GM12864 (cell line): ENCODE results near the gene TTLL12.

Experiments
- DNase-seq: peaks from one replicate; pipeline ENCODE4 v3.0.0-alpha.2; 2011; ENCODE audit warnings: low read depth
- H3K4me3 ChIP-seq: 2 replicates; pipeline ENCODE4 v1.5.1; 2011; ENCODE audit warnings: mild to moderate bottlenecking, low read depth, low read length, control low read depth
- TF ChIP-seq, protein P1 (sequence below): IDR thresholded peaks from 2 replicates; pipeline ENCODE4 v1.5.1; 2011; ENCODE audit warnings: low read depth, mild to moderate bottlenecking, moderate library complexity, low read length, control low read depth, inconsistent platforms; ENCODE audit errors: missing control alignments

Gene TTLL12

GRCh38 chr22:43203471-43203981, 16.6 kb upstream of the TTLL12 start:
- no peak overlapping the region for H3K4me3 ChIP-seq
- TF ChIP-seq, protein P1, sequence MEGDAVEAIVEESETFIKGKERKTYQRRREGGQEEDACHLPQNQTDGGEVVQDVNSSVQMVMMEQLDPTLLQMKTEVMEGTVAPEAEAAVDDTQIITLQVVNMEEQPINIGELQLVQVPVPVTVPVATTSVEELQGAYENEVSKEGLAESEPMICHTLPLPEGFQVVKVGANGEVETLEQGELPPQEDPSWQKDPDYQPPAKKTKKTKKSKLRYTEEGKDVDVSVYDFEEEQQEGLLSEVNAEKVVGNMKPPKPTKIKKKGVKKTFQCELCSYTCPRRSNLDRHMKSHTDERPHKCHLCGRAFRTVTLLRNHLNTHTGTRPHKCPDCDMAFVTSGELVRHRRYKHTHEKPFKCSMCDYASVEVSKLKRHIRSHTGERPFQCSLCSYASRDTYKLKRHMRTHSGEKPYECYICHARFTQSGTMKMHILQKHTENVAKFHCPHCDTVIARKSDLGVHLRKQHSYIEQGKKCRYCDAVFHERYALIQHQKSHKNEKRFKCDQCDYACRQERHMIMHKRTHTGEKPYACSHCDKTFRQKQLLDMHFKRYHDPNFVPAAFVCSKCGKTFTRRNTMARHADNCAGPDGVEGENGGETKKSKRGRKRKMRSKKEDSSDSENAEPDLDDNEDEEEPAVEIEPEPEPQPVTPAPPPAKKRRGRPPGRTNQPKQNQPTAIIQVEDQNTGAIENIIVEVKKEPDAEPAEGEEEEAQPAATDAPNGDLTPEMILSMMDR = no peak
- no peak for DNase-seq

GRCh38 chr22:43202756-43203410, 15.9 kb upstream of the TTLL12 start:
- no peak overlapping the region for H3K4me3 ChIP-seq
- TF ChIP-seq, protein P1 = no peak
- no peak for DNase-seq

DNA sequence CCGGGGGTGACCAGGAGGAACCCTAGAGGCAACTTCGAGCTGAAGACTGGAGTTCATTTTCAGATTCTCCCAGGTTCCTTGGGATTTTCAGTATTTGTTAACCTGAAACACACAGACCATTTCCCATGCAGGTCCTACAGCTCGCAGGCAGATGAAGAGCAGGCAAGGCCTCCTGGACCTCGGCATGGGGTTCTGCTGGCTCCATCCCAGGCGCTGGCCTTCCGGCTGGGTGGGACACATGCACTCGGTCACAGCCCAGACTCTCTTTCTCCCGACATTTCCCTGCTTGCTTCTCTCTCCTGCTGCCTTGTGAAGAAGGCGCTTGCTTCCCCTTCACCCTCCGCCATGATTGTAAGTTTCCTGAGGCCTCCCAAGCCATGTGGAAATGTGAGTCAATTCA, 15.4 kb upstream of the TTLL12 start:
- TF ChIP-seq, protein P1 = no peak
- DNase-seq = no peak
- H3K4me3 ChIP-seq = no peak overlapping the region

GRCh38 chr22:43201486-43202219, 14.7 kb upstream of the TTLL12 start:
- no peak for DNase-seq
- TF ChIP-seq, protein P1 = no peak
- no peak overlapping the region for H3K4me3 ChIP-seq

DNA sequence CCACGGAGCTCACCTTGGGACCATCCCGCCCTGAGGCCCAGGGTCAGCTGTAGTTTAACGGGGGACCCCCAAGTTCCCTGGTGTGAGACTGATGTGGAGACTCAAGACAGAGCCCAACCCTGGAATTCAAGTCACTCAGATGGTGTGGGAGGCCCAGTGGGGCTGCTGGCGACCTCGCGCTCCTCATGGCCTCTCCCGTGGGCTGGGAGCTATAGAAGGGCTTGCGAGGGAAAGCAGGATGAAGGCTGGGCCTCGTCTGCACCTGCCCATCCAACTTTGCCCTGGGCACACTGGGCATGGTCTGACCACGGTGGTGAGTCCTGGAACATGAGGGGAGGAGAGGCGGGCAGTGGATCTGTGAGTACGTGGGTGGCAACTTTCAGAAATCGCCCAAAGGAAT, 13.6 kb upstream of the TTLL12 start:
- TF ChIP-seq, protein P1 = no peak
- H3K4me3 ChIP-seq = no peak overlapping the region
- DNase-seq = no peak

DNA sequence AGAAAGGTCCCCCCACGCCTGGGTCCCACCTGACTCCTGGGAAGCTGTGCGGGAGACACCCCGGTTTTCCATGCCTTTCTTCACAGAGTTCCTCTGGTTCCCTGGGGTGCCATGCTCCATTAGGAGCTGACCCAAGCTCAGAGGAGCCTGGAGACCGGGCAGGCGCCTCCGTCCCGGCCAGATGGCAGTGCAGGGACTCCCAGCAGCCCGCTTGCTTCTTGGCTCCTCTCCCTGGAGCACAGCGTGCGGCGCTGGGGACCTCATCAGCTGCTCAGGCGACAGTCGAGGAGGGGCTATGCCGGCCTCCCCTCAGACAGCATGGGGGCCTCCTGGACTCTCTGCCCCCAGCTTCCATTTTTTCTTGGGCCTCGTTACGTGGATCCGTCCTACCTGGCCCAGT, 13.1 kb upstream of the TTLL12 start:
- DNase-seq = no peak
- TF ChIP-seq, protein P1 = no peak
- H3K4me3 ChIP-seq = no peak overlapping the region
